Kidney (tissue), 14 donors: ENCODE data around the gene ENTHD1. TPM values are rescaled to one million over a fixed set of nuclear protein-coding genes. Genes with fewer than 3 reads are reported as not detected.
A peak's percentile ranks its signal among the peaks of the same experiment; 100 is the strongest.
"Not testable (repeated sequence)": the region's sequence is repeated elsewhere in the genome, so short reads cannot be mapped to it uniquely, and the experiment has no call there.

Experiments
- DNase-seq, 5 donors: peaks; one replicate each; pipeline ENCODE4 v3.0.0-alpha.2; 2013 to 2020
- FAIRE-seq: peaks from 2 replicates; lab custom pipeline; 2012; peaks lifted over from hg19 to GRCh38; lab: Jason Lieb, UNC
- H3K27ac ChIP-seq, 2 donors: one replicate each; pipeline ENCODE4 v1.7.0; 2013; ENCODE audit warnings: low read depth in 2 of 2, low read length in 2 of 2, inconsistent platforms in 1 of 2
- H3K27me3 ChIP-seq: one replicate; pipeline ENCODE4 v1.7.1; 2013; ENCODE audit warnings: low read length, inconsistent platforms; ENCODE audit not compliant: control insufficient read depth, insufficient read depth
- H3K36me3 ChIP-seq, 3 donors: one replicate each; pipeline versions ENCODE4 v1.7.0 to v1.7.1; 2013; ENCODE audit warnings: low read length in 3 of 3, control low read depth in 1 of 3, inconsistent platforms in 1 of 3; ENCODE audit not compliant: insufficient read depth in 3 of 3, control insufficient read depth in 2 of 3
- H3K4me1 ChIP-seq, 3 donors: one replicate each; pipeline versions ENCODE4 v1.7.0 to v1.7.1; 2013; ENCODE audit warnings: low read length in 3 of 3, inconsistent platforms in 1 of 3, low read depth in 1 of 3; ENCODE audit not compliant: control insufficient read depth in 2 of 3, insufficient read depth in 2 of 3
- H3K4me3 ChIP-seq, 3 donors: one replicate each; pipeline versions ENCODE4 v1.7.0 to v1.8.1; 2013; ENCODE audit warnings: low read length in 3 of 3, control low read depth in 1 of 3, inconsistent platforms in 1 of 3
- H3K9ac ChIP-seq, 3 donors: one replicate each; pipeline versions ENCODE4 v1.7.0 to v1.7.1; 2013; ENCODE audit warnings: low read length in 3 of 3, control low read depth in 1 of 3, inconsistent platforms in 1 of 3
- H3K9me3 ChIP-seq, 3 donors: one replicate each; pipeline versions ENCODE4 v1.7.0 to v1.7.1; 2013; ENCODE audit warnings: low read length in 3 of 3, control low read depth in 1 of 3, inconsistent platforms in 1 of 3; ENCODE audit not compliant: control insufficient read depth in 2 of 3, insufficient read depth in 1 of 3
- intact Hi-C: fragments of 100-400 bp; cut with DNase I; formaldehyde crosslinking; loops from one replicate; pipeline ENCODE4 v1.11.1; 2022
- polyA plus RNA-seq: library from polyadenylated mRNA; stranded (reverse); fragments of 350-450 nt; fragmentation: Illumina TruSeq; extraction: RNeasy Lipid Tissue Mini Kit (QIAGEN cat#74804); gene quantifications from one replicate; pipeline ENCODE4 v1.2.3, GENCODE V29; 2014; ENCODE audit warnings: low read depth, low replicate concordance; ENCODE audit not compliant: insufficient read depth
- total RNA-seq: library from RNA; stranded (reverse); fragmentation: NEBNext Ultra II Directional; extraction: Animal tissue kit (Norgen Biotek cat#: 25700); gene quantifications from one replicate; pipeline ENCODE4 v1.2.1, GENCODE V29; 2021
- TF ChIP-seq, protein P1 (sequence below): IDR thresholded peaks from 3 replicates; pipeline ENCODE4 v1.5.1; 2012; ENCODE audit warnings: mild to moderate bottlenecking, moderate library complexity, borderline replicate concordance; ENCODE audit not compliant: insufficient read depth; ENCODE audit errors: extremely low read depth
- donor health status: control.
- donor health status: control.
- donor health status: control.
- donor health status: control.
- donor health status: control.
- donor health status: DM: yes; HTN: yes; CAD: no.
- donor health status: Normal renal cell carcinoma (clear cell type).

Gene ENTHD1
- total and polyA plus RNA-seq, 2 donors from 2014 or later: not detected

DNA sequence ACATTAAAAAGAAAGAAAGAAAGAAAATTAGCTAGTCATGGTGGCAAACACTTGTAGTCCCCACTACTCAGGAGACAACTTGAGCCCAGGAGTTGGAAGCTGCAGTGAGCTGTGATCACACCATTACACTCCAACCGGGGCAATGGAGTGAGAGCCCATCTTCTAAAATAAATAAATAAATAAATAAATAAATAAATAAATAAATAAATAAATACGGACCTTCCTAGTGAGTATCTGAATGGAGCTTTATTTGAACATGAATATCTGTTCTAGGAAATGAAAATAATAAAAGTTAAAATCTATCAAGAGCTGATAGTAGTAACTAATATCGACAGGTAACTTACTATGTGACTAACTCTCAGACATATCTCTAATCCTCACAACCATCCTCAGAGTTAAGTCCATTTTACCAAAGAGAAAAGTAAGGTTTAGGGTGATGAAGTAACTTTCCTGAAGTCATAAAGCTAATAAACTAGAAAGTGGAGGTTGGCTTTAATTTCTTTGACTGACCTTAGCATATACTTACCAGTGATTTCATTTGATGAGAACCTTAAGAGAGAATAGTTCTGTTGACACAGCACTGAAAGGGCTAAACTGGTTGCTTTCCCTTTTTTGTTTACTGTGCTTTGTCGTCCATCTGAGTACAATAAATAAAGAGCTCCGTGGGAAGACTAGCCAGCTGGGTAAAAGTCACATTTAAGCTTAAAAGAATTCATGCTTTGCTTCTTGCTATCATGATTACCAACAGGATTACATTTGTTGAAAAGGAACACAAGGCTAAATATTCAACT, 22.4 kb downstream of the ENTHD1 start:
- no peaks in the 10 kb centered on the region for H3K36me3 ChIP-seq
- no peaks in the 10 kb centered on the region for H3K9me3 ChIP-seq
- DNase-seq: no peak
- no peak overlapping the region for H3K9ac ChIP-seq
- H3K27me3 ChIP-seq: no peaks in the 10 kb centered on the region
- no peak overlapping the region for H3K27ac ChIP-seq
- no peak for FAIRE-seq
- TF ChIP-seq, protein P1, sequence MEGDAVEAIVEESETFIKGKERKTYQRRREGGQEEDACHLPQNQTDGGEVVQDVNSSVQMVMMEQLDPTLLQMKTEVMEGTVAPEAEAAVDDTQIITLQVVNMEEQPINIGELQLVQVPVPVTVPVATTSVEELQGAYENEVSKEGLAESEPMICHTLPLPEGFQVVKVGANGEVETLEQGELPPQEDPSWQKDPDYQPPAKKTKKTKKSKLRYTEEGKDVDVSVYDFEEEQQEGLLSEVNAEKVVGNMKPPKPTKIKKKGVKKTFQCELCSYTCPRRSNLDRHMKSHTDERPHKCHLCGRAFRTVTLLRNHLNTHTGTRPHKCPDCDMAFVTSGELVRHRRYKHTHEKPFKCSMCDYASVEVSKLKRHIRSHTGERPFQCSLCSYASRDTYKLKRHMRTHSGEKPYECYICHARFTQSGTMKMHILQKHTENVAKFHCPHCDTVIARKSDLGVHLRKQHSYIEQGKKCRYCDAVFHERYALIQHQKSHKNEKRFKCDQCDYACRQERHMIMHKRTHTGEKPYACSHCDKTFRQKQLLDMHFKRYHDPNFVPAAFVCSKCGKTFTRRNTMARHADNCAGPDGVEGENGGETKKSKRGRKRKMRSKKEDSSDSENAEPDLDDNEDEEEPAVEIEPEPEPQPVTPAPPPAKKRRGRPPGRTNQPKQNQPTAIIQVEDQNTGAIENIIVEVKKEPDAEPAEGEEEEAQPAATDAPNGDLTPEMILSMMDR: no peak
- H3K4me3 ChIP-seq: no peak overlapping the region
- intact Hi-C loops: no loop called here
- no peaks in the 10 kb centered on the region for H3K4me1 ChIP-seq

DNA sequence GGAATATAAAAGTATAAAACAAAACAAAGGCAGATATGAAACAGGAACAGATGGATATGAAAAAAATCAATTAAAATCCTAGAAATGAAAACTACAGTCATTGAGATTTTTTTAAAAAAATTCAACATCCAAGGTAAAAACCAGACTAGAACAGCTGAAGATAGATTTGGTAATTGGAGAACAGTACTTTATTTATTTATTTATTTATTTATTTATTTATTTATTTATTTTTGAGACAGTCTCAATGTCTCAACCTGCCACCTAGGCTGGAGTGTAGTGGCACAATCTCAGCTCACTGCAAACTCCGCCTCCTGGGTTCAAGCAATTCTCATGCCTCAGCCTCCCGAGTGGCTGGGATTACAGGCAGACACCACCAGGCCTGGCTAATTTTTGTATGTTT, 23.8 kb downstream of the ENTHD1 start:
- H3K27me3 ChIP-seq, intact Hi-C loops, H3K4me3 ChIP-seq, H3K36me3 ChIP-seq, DNase-seq, H3K9ac ChIP-seq, H3K27ac ChIP-seq, H3K4me1 ChIP-seq, H3K9me3 ChIP-seq: not testable (repeated sequence)
- peak; percentile 35 for FAIRE-seq

DNA sequence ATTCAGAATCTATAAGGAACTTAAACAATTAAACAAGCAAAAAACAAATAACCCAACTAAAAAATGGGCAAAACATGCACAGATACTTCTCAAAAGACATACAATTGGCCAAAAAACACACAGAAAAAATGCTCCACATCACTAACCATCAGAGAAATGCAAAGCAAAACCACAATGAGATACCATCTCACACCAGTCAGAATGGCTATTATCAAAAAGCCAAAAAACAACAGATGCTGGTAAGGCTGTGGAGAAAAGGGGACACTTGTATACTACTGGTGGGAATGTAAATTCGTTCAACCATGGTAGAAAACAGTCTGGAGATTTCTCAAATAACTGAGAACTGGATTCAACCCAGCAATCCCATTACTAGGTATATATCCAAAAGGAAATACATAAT, 24.8 kb downstream of the ENTHD1 start:
- Histone ChIP-seq H3K27ac (no peak overlapping the region), H3K9ac (no peak overlapping the region), H3K36me3 (no peaks in the 10 kb centered on the region), H3K4me3 (no peak overlapping the region), H3K9me3 (no peaks in the 10 kb centered on the region), H3K27me3 (no peaks in the 10 kb centered on the region), H3K4me1 (no peaks in the 10 kb centered on the region)
- TF ChIP-seq, protein P1: no peak
- FAIRE-seq (no peak), DNase-seq (no peak)
- intact Hi-C loops: no loop called here

DNA sequence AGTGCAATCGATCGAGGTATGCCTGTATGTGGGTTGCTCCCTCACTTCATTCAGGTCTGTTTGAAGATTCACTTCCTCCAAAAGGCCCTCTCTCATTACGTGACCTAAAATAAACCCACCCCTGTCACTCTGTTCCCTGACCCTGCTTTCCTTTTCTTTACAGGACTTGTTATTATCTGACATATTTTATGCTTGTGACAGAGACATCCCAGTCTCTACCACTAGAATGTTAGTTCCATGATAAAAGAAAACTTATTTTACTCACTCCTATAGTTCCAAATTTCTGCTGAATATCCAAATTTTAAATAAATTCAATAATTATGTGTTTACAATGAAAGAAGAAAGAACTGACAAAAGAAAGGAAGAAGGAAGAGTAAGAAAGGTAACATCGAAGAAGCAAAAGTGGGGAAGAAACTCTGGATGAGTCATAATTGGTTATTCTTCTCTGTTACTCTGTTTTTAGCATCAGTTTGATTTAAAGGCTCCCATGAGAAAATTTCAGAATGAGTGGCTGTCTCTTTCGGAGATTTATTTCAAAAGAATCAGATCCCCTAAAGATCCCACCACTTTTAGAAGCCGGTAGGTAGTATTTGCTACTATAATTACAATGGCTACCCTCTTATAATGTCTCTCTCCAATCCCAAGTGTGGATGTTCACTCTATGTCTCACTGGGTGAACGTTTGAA, 33.5 kb downstream of the ENTHD1 start:
- TF ChIP-seq, protein P1: no peak
- Histone ChIP-seq H3K9me3 (no peaks in the 10 kb centered on the region), H3K36me3 (no peaks in the 10 kb centered on the region), H3K4me3 (no peak overlapping the region), H3K9ac (no peak overlapping the region), H3K4me1 (no peaks in the 10 kb centered on the region), H3K27ac (no peak overlapping the region), H3K27me3 (no peaks in the 10 kb centered on the region)
- intact Hi-C loops: no loop called here
- no peak for FAIRE-seq
- DNase-seq: no peak
